Loucy (cell line): ENCODE measurements around the gene ZNG1B.
"Not testable (repeated sequence)": the region's sequence is repeated elsewhere in the genome, so short reads cannot be mapped to it uniquely, and the experiment has no call there.

Experiments used
- CTCF ChIP-seq: fragments of 200-600 bp; sonication (generic); conservative IDR thresholded peaks from 2 replicates; pipeline ENCODE4 v1.5.1; 2014; ENCODE audit warnings: mild to moderate bottlenecking, antibody characterized with exemption, low read length
- EZH2phosphoT487 ChIP-seq: fragments of 200-600 bp; IDR thresholded peaks from 2 replicates; pipeline ENCODE4 v1.6.1; 2018; ENCODE audit warnings: antibody characterized with exemption, mild to moderate bottlenecking, moderate library complexity, borderline replicate concordance

DNA sequence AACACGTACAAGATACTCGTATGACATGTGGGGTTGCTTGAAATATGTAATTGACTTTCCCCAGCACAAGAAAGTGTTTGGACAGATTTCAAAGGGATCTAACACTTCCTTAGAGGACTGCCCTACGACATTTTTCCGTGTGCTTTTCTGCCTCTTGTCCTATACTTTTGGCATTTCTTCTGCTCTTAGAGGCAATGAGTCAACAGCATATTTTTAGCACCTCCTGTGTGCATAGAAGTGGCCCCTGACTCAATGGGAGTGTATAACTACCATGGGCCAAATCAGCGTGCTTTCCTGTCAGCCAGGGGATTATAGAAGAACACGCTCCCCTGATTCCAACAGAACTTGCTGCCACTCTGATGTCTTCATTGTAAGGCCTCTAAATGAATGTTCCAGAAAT is 99.1 kb downstream of the ZNG1B start:
- TF ChIP-seq EZH2phosphoT487, CTCF: not testable (repeated sequence)
